A673 (cell line): ENCODE results near the gene KCNG2. TPM values are rescaled to one million over a fixed set of nuclear protein-coding genes. Genes with fewer than 3 reads are reported as not detected.

Experiments used
- BruUV-seq: library from RNA; stranded (reverse); fragments of 400-500 nt; replicated peaks from 2 replicates; lab custom pipeline; 2021; lab: Mats Ljungman, UMichigan
- CTCF ChIA-PET: fragments of 300-600 bp; sonication (Branson Sonifier 250); formaldehyde crosslinking; loops from one replicate; lab custom pipeline; 2022; ENCODE audit warnings: antibody characterized with exemption; lab: Charles Lee
- POLR2A ChIA-PET: fragments of 300-600 bp; sonication (Branson Sonifier 250); formaldehyde crosslinking; loops from one replicate; lab custom pipeline; 2022; ENCODE audit warnings: antibody characterized with exemption; ENCODE audit not compliant: low non-redundant PET; lab: Charles Lee
- DNase-seq: peaks from one replicate; pipeline ENCODE4 v3.0.0-alpha.2; 2015; ENCODE audit warnings: low spot score
- H3K27ac ChIP-seq: fragments of 200-600 bp; sonication (generic); 2 replicates; pipeline ENCODE4 v1.5.1; 2016; ENCODE audit warnings: mixed run types, low read depth, mild to moderate bottlenecking, mixed read lengths, antibody characterized with exemption, low read length; ENCODE audit not compliant: poor library complexity, severe bottlenecking
- H3K27me3 ChIP-seq: fragments of 200-600 bp; sonication (generic); replicated peaks from 2 replicates; pipeline ENCODE4 v1.6.1; 2017; ENCODE audit warnings: mixed run types, low read depth, mild to moderate bottlenecking, mixed read lengths, antibody characterized with exemption, low read length; ENCODE audit not compliant: insufficient read depth, poor library complexity
- H3K36me3 ChIP-seq: fragments of 200-600 bp; sonication (generic); 2 replicates; pipeline ENCODE4 v1.6.1; 2016; ENCODE audit warnings: mixed run types, mild to moderate bottlenecking, mixed read lengths, antibody characterized with exemption, low read length; ENCODE audit not compliant: insufficient read depth, poor library complexity, severe bottlenecking
- H3K4me1 ChIP-seq: fragments of 200-600 bp; sonication (generic); 2 replicates; pipeline ENCODE4 v1.6.1; 2017; ENCODE audit warnings: mixed run types, mild to moderate bottlenecking, mixed read lengths, antibody characterized with exemption, low read length; ENCODE audit not compliant: insufficient read depth, poor library complexity, severe bottlenecking
- H3K4me3 ChIP-seq: fragments of 200-600 bp; sonication (generic); 2 replicates; pipeline ENCODE4 v1.5.1; 2016; ENCODE audit warnings: low read depth, mixed run types, mild to moderate bottlenecking, mixed read lengths, low read length; ENCODE audit not compliant: poor library complexity, severe bottlenecking
- H3K9me3 ChIP-seq: fragments of 200-600 bp; sonication (generic); 2 replicates; pipeline ENCODE4 v1.6.1; 2016; ENCODE audit warnings: mixed run types, low read depth, mild to moderate bottlenecking, mixed read lengths, antibody characterized with exemption, low read length; ENCODE audit not compliant: poor library complexity, severe bottlenecking
- EZH2 ChIP-seq: fragments of 200-600 bp; sonication (generic); IDR thresholded peaks from 2 replicates; pipeline ENCODE4 v1.6.1; 2017; ENCODE audit warnings: borderline replicate concordance, low read depth, mild to moderate bottlenecking, mixed read lengths, antibody characterized with exemption, low read length; ENCODE audit not compliant: poor library complexity, severe bottlenecking
- intact Hi-C: fragments of 100-400 bp; cut with micrococcal nuclease; formaldehyde crosslinking; loops from one replicate; pipeline ENCODE4 v1.10.0; 2022; ENCODE audit not compliant: unreplicated experiment
- total RNA-seq: library from RNA; stranded (reverse); gene quantifications from 2 replicates; pipeline ENCODE4 v1.2.3, GENCODE V29; 2021
- TF ChIP-seq, protein P1 (sequence below): fragments of 300-800, 200-600 bp; sonication (generic); conservative IDR thresholded peaks from 2 replicates; pipeline ENCODE4 v1.5.1; 2017; ENCODE audit warnings: low read depth, mild to moderate bottlenecking, antibody characterized with exemption, low read length, moderate library complexity, mixed read lengths

KCNG2 gene
- total RNA-seq, 1 experiment from 2014 or later = not detected

DNA sequence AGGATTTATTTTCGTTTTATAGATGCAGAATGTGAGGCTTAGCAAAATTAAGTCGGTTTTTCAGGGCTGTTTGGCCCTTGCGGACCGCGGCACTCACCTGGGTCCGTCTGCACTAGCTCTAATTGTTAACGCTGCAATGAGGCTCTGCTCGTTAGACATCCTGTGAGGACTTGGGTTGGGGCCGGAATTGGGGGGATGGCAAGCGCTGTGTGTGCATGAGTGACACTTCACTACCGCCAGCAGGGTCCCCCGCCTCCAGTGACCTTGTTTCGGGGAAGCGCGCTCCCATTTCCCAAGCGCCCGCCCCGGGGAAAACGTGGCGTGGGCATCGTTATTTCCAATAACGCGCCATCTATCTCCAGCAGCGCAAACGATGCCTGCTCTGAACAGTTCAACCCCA, 54.2 kb downstream of the KCNG2 start:
- CTCF ChIA-PET = no interaction called here
- intact Hi-C loops = no loop called here
- no peaks in the 10 kb centered on the region for H3K4me1 ChIP-seq
- no peaks in the 10 kb centered on the region for H3K36me3 ChIP-seq
- H3K4me3 ChIP-seq = no peak overlapping the region
- TF ChIP-seq, protein P1, sequence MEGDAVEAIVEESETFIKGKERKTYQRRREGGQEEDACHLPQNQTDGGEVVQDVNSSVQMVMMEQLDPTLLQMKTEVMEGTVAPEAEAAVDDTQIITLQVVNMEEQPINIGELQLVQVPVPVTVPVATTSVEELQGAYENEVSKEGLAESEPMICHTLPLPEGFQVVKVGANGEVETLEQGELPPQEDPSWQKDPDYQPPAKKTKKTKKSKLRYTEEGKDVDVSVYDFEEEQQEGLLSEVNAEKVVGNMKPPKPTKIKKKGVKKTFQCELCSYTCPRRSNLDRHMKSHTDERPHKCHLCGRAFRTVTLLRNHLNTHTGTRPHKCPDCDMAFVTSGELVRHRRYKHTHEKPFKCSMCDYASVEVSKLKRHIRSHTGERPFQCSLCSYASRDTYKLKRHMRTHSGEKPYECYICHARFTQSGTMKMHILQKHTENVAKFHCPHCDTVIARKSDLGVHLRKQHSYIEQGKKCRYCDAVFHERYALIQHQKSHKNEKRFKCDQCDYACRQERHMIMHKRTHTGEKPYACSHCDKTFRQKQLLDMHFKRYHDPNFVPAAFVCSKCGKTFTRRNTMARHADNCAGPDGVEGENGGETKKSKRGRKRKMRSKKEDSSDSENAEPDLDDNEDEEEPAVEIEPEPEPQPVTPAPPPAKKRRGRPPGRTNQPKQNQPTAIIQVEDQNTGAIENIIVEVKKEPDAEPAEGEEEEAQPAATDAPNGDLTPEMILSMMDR = no peak
- TF ChIP-seq EZH2 = no peak
- no TSS peak for BruUV-seq
- H3K27ac ChIP-seq = no peak overlapping the region
- no peaks in the 10 kb centered on the region for H3K27me3 ChIP-seq
- no peak for DNase-seq
- POLR2A ChIA-PET = no interaction called here
- no peaks in the 10 kb centered on the region for H3K9me3 ChIP-seq

DNA sequence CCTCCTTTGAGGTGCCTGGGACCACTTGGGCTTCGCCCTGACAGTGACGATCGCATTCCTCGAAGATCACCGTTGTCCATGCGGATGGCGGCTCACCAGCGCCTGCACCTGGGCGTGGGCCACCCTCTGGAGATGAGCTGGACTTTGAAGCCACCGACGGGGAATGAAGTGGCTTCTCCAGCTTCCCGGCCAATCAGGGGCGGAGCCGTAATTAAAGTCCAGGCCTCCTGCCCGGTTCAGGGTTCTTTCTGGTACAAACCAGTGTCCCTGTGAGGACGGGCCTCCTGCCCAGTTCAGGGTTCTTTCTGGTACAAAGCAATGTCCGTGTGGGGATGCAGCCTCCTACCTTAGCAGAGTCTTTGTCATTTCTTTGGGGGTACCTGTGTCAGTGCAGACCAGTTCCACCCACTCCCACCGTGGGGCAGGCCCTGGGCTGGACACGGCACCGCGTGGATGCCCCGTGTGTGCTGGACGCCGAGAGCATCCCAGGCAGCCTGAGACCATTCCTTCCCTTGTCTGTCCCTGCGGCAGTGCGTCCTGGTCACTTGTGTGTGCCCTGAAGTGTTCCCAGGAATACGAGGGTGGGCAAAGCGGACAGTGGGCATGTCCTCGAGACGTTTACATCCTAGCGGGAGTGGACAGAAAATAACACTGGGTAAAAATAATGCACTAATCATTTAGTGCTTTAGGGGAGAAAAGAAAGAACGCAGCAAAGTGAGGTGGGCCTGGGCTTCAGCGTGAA, 55.0 kb downstream of the KCNG2 start:
- no peak overlapping the region for H3K27ac ChIP-seq
- DNase-seq = no peak
- BruUV-seq = no TSS peak
- H3K36me3 ChIP-seq = no peaks in the 10 kb centered on the region
- H3K27me3 ChIP-seq = no peaks in the 10 kb centered on the region
- H3K4me1 ChIP-seq = peaks cover 4% of the 10 kb centered on the region
- ChIA-PET POLR2A (no interaction called here), CTCF (no interaction called here)
- TF ChIP-seq EZH2 = no peak
- TF ChIP-seq, protein P1 = no peak
- H3K4me3 ChIP-seq = no peak overlapping the region
- intact Hi-C loops = no loop called here
- H3K9me3 ChIP-seq = no peaks in the 10 kb centered on the region

DNA sequence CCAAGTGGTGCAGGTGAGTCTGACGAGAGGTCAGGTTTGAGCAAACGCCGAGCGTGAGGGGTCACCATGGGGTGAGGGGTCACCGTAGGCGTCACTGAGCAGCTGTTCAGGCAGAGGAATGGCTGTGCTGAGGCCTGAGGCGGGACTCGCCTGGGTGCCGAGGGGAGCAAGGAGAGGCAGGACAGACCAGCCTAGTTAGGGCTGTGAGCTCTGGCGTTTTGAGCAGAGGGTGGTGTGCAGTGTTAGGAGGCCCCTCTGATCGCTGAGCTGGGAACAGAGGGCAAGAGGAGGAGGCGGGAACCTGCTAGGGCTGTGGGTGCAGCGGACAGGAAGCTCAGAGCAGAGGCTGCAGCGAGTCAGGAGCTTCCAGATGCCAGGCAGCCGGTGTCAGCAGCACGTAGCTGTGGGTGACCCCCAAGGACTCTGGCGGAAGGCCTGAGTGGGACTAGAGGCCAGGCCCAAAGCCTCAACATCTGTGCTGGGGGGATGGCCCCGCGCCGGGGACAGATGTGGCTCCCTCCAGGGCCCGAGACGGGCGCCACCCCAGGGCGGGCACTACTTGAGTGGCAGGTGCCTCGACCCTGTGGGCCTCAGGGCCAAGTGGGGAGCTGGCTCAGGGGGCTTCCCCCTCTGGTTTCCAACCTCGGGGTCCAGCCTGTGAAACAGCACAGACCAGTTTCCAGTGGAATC, 55.7 kb downstream of the KCNG2 start:
- Histone ChIP-seq H3K27me3 (no peaks in the 10 kb centered on the region), H3K36me3 (no peaks in the 10 kb centered on the region), H3K27ac (no peak overlapping the region), H3K9me3 (no peaks in the 10 kb centered on the region), H3K4me1 (peaks cover 4% of the 10 kb centered on the region), H3K4me3 (no peak overlapping the region)
- ChIA-PET CTCF (no interaction called here), POLR2A (no interaction called here)
- TF ChIP-seq EZH2 = no peak
- TF ChIP-seq, protein P1 = no peak
- no TSS peak for BruUV-seq
- no peak for DNase-seq
- intact Hi-C loops = no loop called here
